Transverse colon (tissue), 4 donors: ENCODE data around the gene TLR7. TPM values are rescaled to one million over a fixed set of nuclear protein-coding genes. Genes with fewer than 3 reads are reported as not detected.

Experiments
- DNase-seq: peaks from one replicate; pipeline ENCODE4 v3.0.0-alpha.2; 2019
- H3K27ac ChIP-seq, 4 donors: fragments of 200-600 bp; sonication (generic); 2 replicates each; pipeline ENCODE4 v1.5.1; 2016 to 2018; ENCODE audit warnings: inconsistent platforms in 4 of 4
- H3K27me3 ChIP-seq: fragments of 200-600 bp; sonication (generic); 2 replicates; pipeline ENCODE4 v1.5.1; 2017; ENCODE audit warnings: inconsistent platforms
- H3K36me3 ChIP-seq, 4 donors: fragments of 200-600 bp; sonication (generic); 2 replicates each; pipeline ENCODE4 v1.5.1; 2017 to 2019; ENCODE audit warnings: inconsistent platforms in 4 of 4
- H3K4me1 ChIP-seq, 4 donors: fragments of 200-600 bp; sonication (generic); 2 replicates each; pipeline ENCODE4 v1.5.1; 2017 to 2020; ENCODE audit warnings: inconsistent platforms in 4 of 4
- H3K4me3 ChIP-seq, 4 donors: fragments of 200-600 bp; sonication (generic); 1 replicate in 1 of 4; 2 replicates in 3 of 4; pipeline versions ENCODE4 v1.5.1 to v1.6.1; 2017 to 2019; ENCODE audit warnings: inconsistent platforms in 4 of 4
- H3K9me3 ChIP-seq, 2 donors: fragments of 200-600 bp; sonication (generic); 2 replicates each; pipeline ENCODE4 v1.5.1; 2017 to 2019; ENCODE audit warnings: inconsistent platforms in 2 of 2
- CTCF ChIP-seq, 5 experiments: fragments of 200-600 bp in 3 of 5; fragments of 450-650 bp in 2 of 5; sonication (generic) in 3 of 5; IDR thresholded peaks; 1 replicate in 2 of 5; 2 replicates in 3 of 5; pipeline ENCODE4 v1.5.1; 2016 to 2017; ENCODE audit warnings: antibody characterized with exemption in 5 of 5, inconsistent platforms in 3 of 5, mild to moderate bottlenecking in 2 of 5, moderate library complexity in 1 of 5
- EP300 ChIP-seq: sonication (generic); formaldehyde crosslinking; IDR thresholded peaks from one replicate; pipeline ENCODE4 v1.6.1; 2017; ENCODE audit warnings: antibody characterized with exemption, low read depth
- POLR2A ChIP-seq: fragments of 450-650 bp; IDR thresholded peaks from one replicate; pipeline ENCODE4 v1.6.1; 2016; ENCODE audit warnings: antibody characterized with exemption, mild to moderate bottlenecking, moderate library complexity
- POLR2AphosphoS5 ChIP-seq, 3 donors: sonication (generic); formaldehyde crosslinking; IDR thresholded peaks; one replicate each; pipeline ENCODE4 v1.6.1; 2016; ENCODE audit warnings: antibody characterized with exemption in 3 of 3
- WGBS, 2 donors: methylation state at CpG; one replicate each; pipeline ENCODE4 v1.1.5; 2018; ENCODE audit warnings: low coverage in 1 of 2; 5-methylcytosine and 5-hydroxymethylcytosine counted together
- in situ Hi-C, 4 donors: fragments of 200-750 bp; cut with MboI; loops; one replicate each; pipeline versions ENCODE4 v1.15.0 to v1.15.1; 2017; ENCODE audit warnings: low sequenced_read_pairs in 3 of 4, low pct_ligation_motif_present in 1 of 4, low pct_unique_long_range_greater_than_20kb in 1 of 4
- intact Hi-C: fragments of 100-400 bp; cut with DNase I; formaldehyde crosslinking; loops from one replicate; pipeline ENCODE4 v1.15.1; 2023; ENCODE audit warnings: low total_unique reads
- total RNA-seq, 4 donors: library from RNA; depleted of rRNA; stranded (reverse); fragments of >200 nt; gene quantifications; one replicate each; pipeline ENCODE4 v1.1.0, GENCODE V29; 2016

The TLR7 gene
- total RNA-seq, 4 donors from 2014 or later, result 0.27 to 0.95 (median 0.75) TPM; not detected in 1

- 61% methylated on average over 1 of the region's 1 CpG; no CpG with 5 or more reads in 1 of the 2 donors for WGBS, 2 donors
- in situ Hi-C loops, result no loop called here
- intact Hi-C loops, result no loop called here
- no peaks in the 10 kb centered on the region for H3K9me3 ChIP-seq
- no peaks in the 10 kb centered on the region for H3K27me3 ChIP-seq
- H3K27ac ChIP-seq, result no peak overlapping the region
- H3K4me3 ChIP-seq, result no peak overlapping the region
- H3K4me1 ChIP-seq, result no peaks in the 10 kb centered on the region
- TF ChIP-seq CTCF (IDR thresholded peaks at IDR 0.05) (no peak), POLR2AphosphoS5 (IDR thresholded peaks at IDR 0.05) (no peak), EP300 (no peak)
- no peaks in the 10 kb centered on the region for H3K36me3 ChIP-seq
- DNase-seq, result no peak
Measured at GRCh38 chrX:12878536-12878935, 11.7 kb downstream of the TLR7 start.

- in situ Hi-C loops, result no loop called here
- DNase-seq, result no peak
Measured at GRCh38 chrX:12881914-12882313, 15.0 kb downstream of the TLR7 start.

GRCh38 chrX:12885508-12885907 lies 18.6 kb downstream of the TLR7 start:
- in situ Hi-C loops, result no loop called here
- Histone ChIP-seq H3K4me3 (no peak overlapping the region), H3K9me3 (no peaks in the 10 kb centered on the region), H3K4me1 (no peaks in the 10 kb centered on the region), H3K27ac (no peak overlapping the region), H3K36me3 (no peaks in the 10 kb centered on the region), H3K27me3 (no peaks in the 10 kb centered on the region)
- 83% methylated on average over 5 of the region's 5 CpGs; no CpG with 5 or more reads in 1 of the 2 donors for WGBS, 2 donors
- intact Hi-C loops, result no loop called here
- no peak for DNase-seq
- TF ChIP-seq POLR2A, result no peak

More at GRCh38 chrX:12881914-12882313, 15.0 kb downstream of the TLR7 start:
- intact Hi-C loops, result no loop called here
- no peaks in the 10 kb centered on the region for H3K9me3 ChIP-seq
- H3K27me3 ChIP-seq, result no peaks in the 10 kb centered on the region
- no peak overlapping the region for H3K27ac ChIP-seq
- H3K4me1 ChIP-seq, result no peaks in the 10 kb centered on the region
- H3K4me3 ChIP-seq, result no peak overlapping the region
- no peaks in the 10 kb centered on the region for H3K36me3 ChIP-seq
- TF ChIP-seq CTCF (IDR thresholded peaks at IDR 0.05) (no peak), EP300 (no peak), POLR2AphosphoS5 (IDR thresholded peaks at IDR 0.05) (no peak), POLR2A (no peak)
- 71 to 100% methylated on average over 1 to 2 of the region's 2 CpGs for WGBS, 2 donors

GRCh38 chrX:12886545-12886944 lies 19.7 kb downstream of the TLR7 start:
- no peak overlapping the region for H3K4me3 ChIP-seq
- H3K4me1 ChIP-seq, result no peaks in the 10 kb centered on the region
- no peak for DNase-seq
- H3K27me3 ChIP-seq, result no peaks in the 10 kb centered on the region
- intact Hi-C loops (no loop called here), in situ Hi-C loops (no loop called here)
- H3K36me3 ChIP-seq, result no peaks in the 10 kb centered on the region
- WGBS, 2 donors, result 93 to 100% methylated on average over 2 to 3 of the region's 3 CpGs
- H3K9me3 ChIP-seq, result no peaks in the 10 kb centered on the region
- TF ChIP-seq EP300, result no peak
- no peak for TF ChIP-seq POLR2A
- no peak for TF ChIP-seq CTCF (IDR thresholded peaks at IDR 0.05)
- H3K27ac ChIP-seq, result no peak overlapping the region

- WGBS, 2 donors, result 78% methylated on average over 2 of the region's 2 CpGs; no CpG with 5 or more reads in 1 of the 2 donors
- H3K4me3 ChIP-seq, result no peak overlapping the region
- no peak overlapping the region for H3K27ac ChIP-seq
- TF ChIP-seq CTCF (IDR thresholded peaks at IDR 0.05), result no peak
- no peak for TF ChIP-seq POLR2AphosphoS5 (IDR thresholded peaks at IDR 0.05)
- TF ChIP-seq POLR2A, result no peak
- intact Hi-C loops (no loop called here), in situ Hi-C loops (no loop called here)
- no peaks in the 10 kb centered on the region for H3K4me1 ChIP-seq
- H3K27me3 ChIP-seq, result no peaks in the 10 kb centered on the region
- no peaks in the 10 kb centered on the region for H3K9me3 ChIP-seq
- no peak for DNase-seq
- H3K36me3 ChIP-seq, result no peaks in the 10 kb centered on the region
Measured at GRCh38 chrX:12887141-12887540, 20.3 kb downstream of the TLR7 start.
